OCI-LY3 (cell line): ENCODE measurements around the gene GEMIN2.

Source experiments
- H2AFZ ChIP-seq: fragments of 200-600, 300-600 bp; shearing (Covaris generic); 2 replicates; pipeline ENCODE4 v1.6.0; 2014; ENCODE audit warnings: antibody characterized with exemption, low read depth, low read length
- H3K27ac ChIP-seq: fragments of 200-600, 300-600 bp; sonication (generic); 2 replicates; pipeline ENCODE4 v1.5.1; 2014; ENCODE audit warnings: mild to moderate bottlenecking, low read length, moderate library complexity, mixed read lengths
- H3K27me3 ChIP-seq: fragments of 200-600, 300-600 bp; sonication (generic); 2 replicates; pipeline ENCODE4 v1.6.1; 2014; ENCODE audit warnings: low read depth, low read length, mixed read lengths
- H3K36me3 ChIP-seq: fragments of 200-600, 300-600 bp; sonication (generic); replicated peaks from 2 replicates; pipeline ENCODE3; 2014; ENCODE audit warnings: low read depth, low read length, mixed read lengths
- H3K4me1 ChIP-seq: fragments of 300-600, 200-600 bp; sonication (generic); 2 replicates; pipeline ENCODE4 v1.6.1; 2014; ENCODE audit warnings: low read length, mixed read lengths
- H3K4me2 ChIP-seq: fragments of 200-600, 300-600 bp; sonication (generic); 2 replicates; pipeline ENCODE4 v1.6.1; 2014; ENCODE audit warnings: low read length, mixed read lengths
- H3K4me3 ChIP-seq: fragments of 300-600, 200-600 bp; sonication (generic); 2 replicates; pipeline ENCODE4 v1.5.1; 2014; ENCODE audit warnings: antibody characterized with exemption, mild to moderate bottlenecking, low read length, moderate library complexity
- H3K79me2 ChIP-seq: fragments of 300-600, 200-600 bp; shearing (Covaris generic); 2 replicates; pipeline ENCODE4 v1.6.1; 2014; ENCODE audit warnings: mild to moderate bottlenecking, low read length, mixed read lengths
- H3K9ac ChIP-seq: fragments of 300-600, 200-600 bp; shearing (Covaris generic); 2 replicates; pipeline ENCODE4 v1.6.0; 2014; ENCODE audit warnings: mild to moderate bottlenecking, low read length, moderate library complexity
- H3K9me3 ChIP-seq: fragments of 200-600, 300-600 bp; shearing (Covaris generic); 2 replicates; pipeline ENCODE4 v1.6.1; 2014; ENCODE audit warnings: low read length, mixed read lengths; ENCODE audit not compliant: insufficient read depth
- H4K20me1 ChIP-seq: fragments of 200-600, 300-600 bp; sonication (generic); 2 replicates; pipeline ENCODE4 v1.6.1; 2016; ENCODE audit warnings: low read length, mixed read lengths; ENCODE audit not compliant: insufficient read depth
- CTCF ChIP-seq: fragments of 200-600, 300-600 bp; sonication (generic); IDR thresholded peaks from 2 replicates; pipeline ENCODE4 v1.5.1; 2014; ENCODE audit warnings: antibody characterized with exemption, low read length, low read depth
- EZH2phosphoT487 ChIP-seq: fragments of 200-600 bp; shearing (Covaris generic); IDR thresholded peaks from 2 replicates; pipeline ENCODE4 v1.6.1; 2018; ENCODE audit warnings: antibody characterized with exemption, mixed run types, low read depth

The GEMIN2 gene

DNA sequence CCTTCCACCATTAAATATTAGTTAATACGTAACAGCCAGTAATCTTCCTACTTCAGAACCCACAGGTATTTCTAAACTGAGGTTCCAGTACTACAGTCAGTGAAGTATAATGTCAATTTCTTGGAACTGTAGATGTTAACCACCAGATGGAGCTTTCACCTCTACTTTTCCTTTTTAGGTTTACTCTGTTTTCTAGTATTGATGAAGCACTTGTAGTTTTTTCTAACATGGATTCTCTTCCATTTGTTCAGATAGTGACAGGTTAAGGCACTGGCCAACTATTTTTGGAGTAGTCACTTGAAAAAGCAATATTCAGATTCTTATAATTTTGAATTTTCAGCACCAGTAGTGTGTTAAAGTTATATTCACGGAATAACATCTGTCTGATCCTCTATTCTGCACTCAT lies 6.5 kb upstream of the GEMIN2 start:
- peaks cover 18% of the 10 kb centered on the region for H3K4me1 ChIP-seq
- H3K36me3 ChIP-seq = no peaks in the 10 kb centered on the region
- no peak overlapping the region for H3K9ac ChIP-seq
- H3K4me3 ChIP-seq = no peak overlapping the region
- H3K4me2 ChIP-seq = no peak overlapping the region
- no peaks in the 10 kb centered on the region for H3K9me3 ChIP-seq
- TF ChIP-seq EZH2phosphoT487 (no peak), CTCF (peak; percentile 58)
- H3K79me2 ChIP-seq = peaks cover 13% of the 10 kb centered on the region
- no peaks in the 10 kb centered on the region for H3K27me3 ChIP-seq
- H3K27ac ChIP-seq = no peak overlapping the region
- no peak overlapping the region for H2AFZ ChIP-seq
- no peaks in the 10 kb centered on the region for H4K20me1 ChIP-seq

DNA sequence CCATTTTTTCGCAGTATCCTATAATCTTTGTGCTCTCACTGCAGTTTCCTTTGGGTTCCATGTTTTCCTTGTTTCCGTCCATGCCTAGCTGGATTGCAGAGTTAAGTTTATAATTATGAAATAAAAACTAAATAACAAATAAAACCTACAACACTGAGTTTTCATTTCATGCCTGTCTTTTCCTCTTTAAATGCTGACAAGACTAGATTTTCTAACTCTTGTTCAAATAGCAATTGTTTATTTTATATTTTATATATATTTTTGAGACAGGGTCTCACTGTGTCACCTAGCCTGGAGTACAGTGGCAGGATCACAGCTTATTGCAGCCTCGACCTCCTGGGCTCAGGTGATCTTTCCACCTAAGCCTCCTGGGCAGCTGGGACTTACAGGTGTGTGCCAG lies 5.3 kb upstream of the GEMIN2 start:
- Histone ChIP-seq H2AFZ (no peak overlapping the region), H3K4me2 (no peak overlapping the region), H3K79me2 (peaks cover 2% of the 10 kb centered on the region), H3K36me3 (no peaks in the 10 kb centered on the region), H3K9me3 (no peaks in the 10 kb centered on the region), H3K4me1 (peaks cover 24% of the 10 kb centered on the region), H3K27ac (no peak overlapping the region), H4K20me1 (no peaks in the 10 kb centered on the region), H3K9ac (no peak overlapping the region), H3K4me3 (no peak overlapping the region), H3K27me3 (no peaks in the 10 kb centered on the region)
- TF ChIP-seq EZH2phosphoT487 (no peak), CTCF (no peak)

GRCh38 chr14:39109893-39110715 lies 4.0 kb upstream of the GEMIN2 start:
- no peak for TF ChIP-seq CTCF
- no peak for TF ChIP-seq EZH2phosphoT487
- Histone ChIP-seq H3K4me3 (peak overlapping the region; percentile 70), H3K4me1 (peaks cover 25% of the 10 kb centered on the region), H2AFZ (peak overlapping the region; percentile 91), H4K20me1 (no peaks in the 10 kb centered on the region), H3K9me3 (no peaks in the 10 kb centered on the region), H3K36me3 (no peaks in the 10 kb centered on the region), H3K79me2 (peaks cover 10% of the 10 kb centered on the region), H3K27ac (no peak overlapping the region), H3K9ac (peak overlapping the region; percentile 53), H3K4me2 (peak overlapping the region; percentile 91), H3K27me3 (no peaks in the 10 kb centered on the region)

- H3K36me3 ChIP-seq = no peaks in the 10 kb centered on the region
- peak overlapping the region; percentile 89 for H2AFZ ChIP-seq
- H3K9me3 ChIP-seq = no peaks in the 10 kb centered on the region
- peak overlapping the region; percentile 73 for H3K9ac ChIP-seq
- H3K4me1 ChIP-seq = peaks cover 26% of the 10 kb centered on the region
- H3K4me3 ChIP-seq = peak overlapping the region; percentile 85
- H4K20me1 ChIP-seq = no peaks in the 10 kb centered on the region
- no peak for TF ChIP-seq CTCF
- no peak for TF ChIP-seq EZH2phosphoT487
- no peaks in the 10 kb centered on the region for H3K27me3 ChIP-seq
- peak overlapping the region; percentile 55 for H3K27ac ChIP-seq
- H3K4me2 ChIP-seq = peak overlapping the region; percentile 78
- peaks cover 21% of the 10 kb centered on the region for H3K79me2 ChIP-seq
Measured at GRCh38 chr14:39113685-39114072, 444 bp upstream of the GEMIN2 start.
